ENCODE data around the gene DLEC1.
"Not testable (repeated sequence)": the region's sequence is repeated elsewhere in the genome, so short reads cannot be mapped to it uniquely, and the experiment has no call there.

Gene DLEC1

DNA sequence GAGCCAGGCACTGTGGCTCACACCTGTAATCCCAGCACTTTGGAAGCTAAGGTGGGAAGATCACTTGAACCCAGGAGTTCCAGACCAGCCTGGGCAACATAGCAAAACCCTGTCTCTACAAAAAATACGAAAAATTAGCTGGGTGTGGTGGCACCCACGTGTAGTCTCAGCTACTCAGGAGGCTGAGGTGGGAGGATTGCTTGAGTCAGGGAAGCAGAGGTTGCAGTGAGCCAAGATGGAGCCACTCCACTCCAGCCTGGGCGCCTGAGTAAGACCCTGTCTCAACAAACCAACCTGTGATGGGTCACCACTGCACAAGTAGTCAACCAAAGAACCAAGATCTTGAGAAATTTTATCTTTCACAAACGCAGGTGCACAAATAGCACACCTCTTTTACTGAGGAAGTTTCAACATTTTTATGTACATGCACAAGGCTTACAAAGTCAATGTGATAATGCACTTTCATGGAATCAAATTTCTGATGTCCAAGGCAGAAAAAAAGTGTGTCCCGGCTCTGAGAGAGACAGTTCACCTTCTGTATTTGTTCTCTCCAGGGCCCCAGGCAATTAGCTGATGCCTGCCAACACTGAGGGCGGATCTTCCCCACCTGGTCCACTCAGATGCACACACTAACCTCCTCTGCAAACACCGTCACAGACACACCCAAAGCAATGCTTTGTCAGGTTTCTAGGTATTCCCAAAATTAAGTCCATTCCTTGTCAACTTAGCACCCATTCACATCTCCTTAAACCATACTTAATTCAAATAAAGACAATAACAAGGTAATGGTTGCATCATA is 85.5 kb downstream of the DLEC1 start:
- DNase-seq = no peak

DNA sequence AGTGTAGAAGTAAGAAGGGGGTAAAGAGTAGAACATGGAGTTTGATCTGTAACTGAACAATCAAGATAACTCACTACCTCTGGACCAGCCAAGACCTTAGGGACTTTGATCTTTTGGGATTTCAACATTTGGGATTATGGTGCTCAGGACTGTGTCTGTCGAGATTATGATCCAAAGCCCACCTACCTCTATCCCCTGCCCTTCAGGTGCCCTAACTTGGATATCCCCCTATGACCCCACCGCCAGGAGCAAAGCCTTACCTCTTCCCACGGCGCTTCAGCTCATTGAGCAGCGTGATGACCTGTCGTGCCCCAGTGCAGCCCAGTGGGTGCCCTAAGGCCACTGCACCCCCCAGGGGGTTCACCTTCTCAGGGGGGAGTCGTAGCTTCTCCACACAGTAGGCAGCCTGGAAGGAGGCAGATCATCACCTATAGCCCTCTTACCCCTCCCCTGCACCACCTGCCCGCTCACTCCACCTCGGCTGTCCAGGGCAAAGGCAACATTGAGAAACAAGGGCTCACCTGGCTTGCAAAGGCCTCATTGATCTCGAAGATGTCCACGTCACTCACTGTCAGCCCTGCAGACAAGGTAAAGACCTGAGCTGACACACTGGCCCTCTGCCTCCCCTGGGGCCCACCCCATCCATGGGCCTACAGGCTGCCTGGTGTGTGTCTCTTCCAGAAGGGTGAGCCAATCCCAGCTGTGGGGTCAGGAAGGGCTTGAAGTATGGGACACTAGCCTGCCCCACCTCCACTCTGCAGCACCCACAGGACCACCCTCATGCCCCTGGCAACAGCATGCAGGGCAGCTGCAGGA is 86.5 kb downstream of the DLEC1 start:
- no peak for DNase-seq

DNA sequence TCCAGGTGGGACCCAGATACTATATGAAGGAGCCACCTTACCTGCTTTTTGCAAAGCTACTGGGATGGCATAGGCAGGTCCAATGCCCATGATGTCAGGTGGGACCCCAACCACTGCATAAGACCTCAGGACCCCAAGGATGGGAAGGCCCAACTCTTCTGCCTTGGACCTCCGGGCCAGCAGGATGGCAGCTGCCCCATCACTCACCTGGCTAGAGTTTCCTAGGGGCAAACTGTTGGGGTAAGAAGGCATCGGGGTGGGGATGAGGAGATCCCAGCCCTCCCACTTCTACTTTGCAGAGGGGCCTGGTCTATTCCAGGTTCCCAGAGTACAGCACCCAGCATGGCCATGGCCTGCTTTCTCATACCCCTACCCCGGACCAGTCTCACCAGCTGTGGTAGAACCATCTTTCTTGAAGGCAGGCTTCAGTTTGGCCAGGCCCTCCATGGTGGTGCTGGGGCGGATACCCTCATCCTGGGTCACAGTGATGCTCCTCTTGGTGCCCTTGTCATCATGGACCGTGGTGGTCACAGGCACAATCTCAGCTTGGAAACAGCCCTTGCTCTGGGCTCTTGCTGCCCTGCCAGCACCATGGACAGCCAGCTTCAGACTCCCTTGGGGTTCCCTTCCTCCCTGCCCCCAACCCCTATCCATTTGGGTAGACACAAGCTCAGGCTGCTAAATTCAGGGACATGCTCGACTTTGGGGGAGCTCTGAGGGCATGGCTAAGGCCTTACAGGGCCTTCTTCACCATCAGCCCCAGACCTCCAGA is 87.3 kb downstream of the DLEC1 start:
- DNase-seq = no peak

DNA sequence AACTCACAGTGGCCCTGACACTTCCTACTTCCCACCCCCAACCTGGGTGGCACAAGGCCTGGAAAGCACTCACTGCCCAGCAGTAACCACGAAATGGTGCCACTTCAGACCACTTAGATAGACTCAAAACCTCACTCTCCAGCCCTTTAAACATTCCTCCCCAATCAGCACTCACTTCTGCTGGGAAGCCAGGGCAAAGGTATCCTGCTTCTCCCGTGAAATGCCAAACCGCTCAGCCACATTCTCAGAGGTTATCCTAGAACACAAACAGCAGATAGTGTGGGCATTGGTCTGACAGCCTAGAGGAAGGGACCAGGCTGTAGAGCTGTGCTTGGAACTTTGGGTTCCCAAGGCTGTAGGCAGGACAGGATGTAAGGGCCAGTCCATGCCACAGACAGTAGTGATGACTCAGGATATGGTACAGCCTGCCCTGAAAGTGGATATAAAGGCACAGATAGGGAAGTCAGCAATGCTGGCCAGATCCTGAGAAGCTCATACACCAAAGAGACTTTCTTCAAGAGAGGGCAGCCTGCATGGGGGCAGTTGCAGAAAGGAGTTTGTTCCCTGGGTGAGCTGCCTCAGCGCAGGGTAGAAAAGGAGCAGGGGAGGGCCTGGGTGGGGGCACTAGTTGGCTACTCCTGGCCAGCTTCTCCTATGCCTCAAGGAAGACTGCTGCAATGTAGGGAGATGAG is 88.7 kb downstream of the DLEC1 start:
- DNase-seq = no peak

DNA sequence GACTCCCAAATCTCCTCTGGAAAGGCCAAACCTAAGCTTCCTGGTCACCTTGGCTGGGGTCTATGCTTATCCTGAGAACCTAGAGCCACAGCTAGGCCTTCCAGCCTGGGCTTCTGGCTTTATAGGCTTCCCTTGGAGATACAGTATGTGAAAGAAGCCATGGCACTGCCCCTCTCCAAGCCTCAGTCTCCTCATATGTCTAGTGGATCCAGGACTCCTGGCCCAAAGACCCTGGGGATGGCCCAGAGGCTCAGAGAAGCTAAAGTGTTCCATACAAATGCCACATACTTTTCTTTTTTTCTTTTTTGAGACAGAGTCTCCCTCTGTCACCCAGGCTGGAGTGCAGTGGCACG is 89.3 kb downstream of the DLEC1 start:
- DNase-seq = no peak

DNA sequence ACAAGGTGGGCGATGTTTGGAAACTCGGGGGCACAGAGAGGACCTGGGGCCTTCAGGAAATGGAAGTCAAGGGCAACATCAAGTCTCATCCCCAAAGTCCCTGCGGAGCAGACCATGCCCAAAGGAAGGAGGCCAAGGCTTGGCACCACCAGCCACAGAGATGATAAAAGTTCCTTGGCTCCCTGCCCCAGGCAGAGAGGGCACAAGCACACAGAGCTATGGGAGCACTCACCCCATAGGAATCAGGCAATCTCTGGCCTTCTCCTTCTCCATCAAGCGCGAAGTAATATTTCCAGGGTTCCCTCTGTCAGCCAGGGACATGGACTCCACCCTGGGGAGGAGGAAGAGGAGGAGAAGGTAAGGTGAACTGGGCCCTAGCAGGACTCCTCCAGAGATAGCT is 90.0 kb downstream of the DLEC1 start:
- DNase-seq = no peak

DNA sequence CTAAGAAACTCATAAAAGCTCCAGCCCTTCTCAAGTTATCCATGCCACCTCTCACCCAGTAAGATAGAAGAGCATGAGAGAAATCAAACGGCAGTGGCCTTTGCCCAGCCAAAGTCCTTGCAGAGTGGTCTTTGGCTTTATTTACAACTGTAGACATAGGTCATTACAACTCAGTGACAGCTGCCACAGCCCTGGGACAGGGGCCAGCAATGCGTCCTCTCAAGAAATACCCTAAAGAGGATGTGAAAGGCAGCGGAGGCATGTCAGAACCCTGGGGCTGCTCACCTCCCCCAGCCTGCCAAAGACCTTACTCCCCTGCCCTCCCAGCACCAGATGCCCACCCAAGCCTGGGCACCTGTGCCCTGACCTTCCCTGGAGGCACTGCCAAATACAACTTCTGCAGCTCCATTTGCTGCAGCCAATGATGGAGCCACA is 91.6 kb downstream of the DLEC1 start:
- DNase-seq = no peak

DNA sequence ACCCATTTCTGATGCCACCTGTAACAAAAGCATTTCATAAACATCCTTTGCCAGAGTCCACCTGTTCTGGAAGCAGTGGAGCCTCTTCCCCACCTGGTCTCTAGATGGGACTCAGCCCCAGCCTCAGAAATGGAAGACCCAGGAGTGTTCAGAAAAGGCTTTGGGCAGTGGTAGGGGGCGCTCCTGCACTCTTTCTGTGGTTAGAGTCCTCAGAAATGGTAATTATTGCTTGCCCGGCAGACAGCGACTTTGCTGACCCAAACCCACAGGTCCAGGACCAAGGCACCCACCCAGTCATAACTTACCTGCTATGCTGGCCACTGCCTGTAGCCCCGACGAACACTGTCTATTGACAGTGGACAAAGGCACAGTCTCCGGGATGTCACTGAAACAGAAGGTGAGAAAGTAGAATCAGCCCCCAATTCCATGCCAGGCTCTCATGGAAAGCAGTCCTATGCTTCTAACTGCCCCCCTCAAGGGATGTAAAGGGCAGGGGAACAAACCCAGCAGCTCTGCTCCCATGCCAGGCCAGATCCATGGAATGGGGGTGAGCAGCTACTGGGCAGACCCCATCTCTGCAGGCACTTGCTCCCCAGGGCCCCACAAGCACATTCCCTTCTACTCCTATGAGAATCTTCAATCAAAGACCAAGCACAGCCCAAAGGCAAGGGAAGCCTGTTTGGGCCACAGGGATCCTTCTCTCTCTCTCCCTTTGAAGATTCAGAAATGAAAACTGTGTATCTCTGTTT is 92.8 kb downstream of the DLEC1 start:
- DNase-seq = no peak

DNA sequence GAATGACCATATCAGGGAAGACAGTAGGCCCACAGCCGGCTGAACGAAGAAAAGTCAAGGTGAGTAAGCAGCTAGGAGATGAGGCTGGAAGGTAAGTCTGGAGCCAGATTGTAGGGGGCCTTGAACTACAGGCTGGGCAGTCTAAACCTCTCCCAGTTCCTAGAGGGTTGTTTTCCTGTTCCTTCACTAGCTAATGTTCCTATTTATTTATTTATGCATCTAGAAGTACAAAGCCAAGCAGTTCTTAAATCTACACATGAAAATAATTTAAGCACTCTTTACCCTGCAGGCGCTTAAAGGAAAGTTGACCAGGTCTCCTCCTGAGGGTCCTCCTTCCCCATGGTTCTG is 94.2 kb downstream of the DLEC1 start:
- DNase-seq = no peak

DNA sequence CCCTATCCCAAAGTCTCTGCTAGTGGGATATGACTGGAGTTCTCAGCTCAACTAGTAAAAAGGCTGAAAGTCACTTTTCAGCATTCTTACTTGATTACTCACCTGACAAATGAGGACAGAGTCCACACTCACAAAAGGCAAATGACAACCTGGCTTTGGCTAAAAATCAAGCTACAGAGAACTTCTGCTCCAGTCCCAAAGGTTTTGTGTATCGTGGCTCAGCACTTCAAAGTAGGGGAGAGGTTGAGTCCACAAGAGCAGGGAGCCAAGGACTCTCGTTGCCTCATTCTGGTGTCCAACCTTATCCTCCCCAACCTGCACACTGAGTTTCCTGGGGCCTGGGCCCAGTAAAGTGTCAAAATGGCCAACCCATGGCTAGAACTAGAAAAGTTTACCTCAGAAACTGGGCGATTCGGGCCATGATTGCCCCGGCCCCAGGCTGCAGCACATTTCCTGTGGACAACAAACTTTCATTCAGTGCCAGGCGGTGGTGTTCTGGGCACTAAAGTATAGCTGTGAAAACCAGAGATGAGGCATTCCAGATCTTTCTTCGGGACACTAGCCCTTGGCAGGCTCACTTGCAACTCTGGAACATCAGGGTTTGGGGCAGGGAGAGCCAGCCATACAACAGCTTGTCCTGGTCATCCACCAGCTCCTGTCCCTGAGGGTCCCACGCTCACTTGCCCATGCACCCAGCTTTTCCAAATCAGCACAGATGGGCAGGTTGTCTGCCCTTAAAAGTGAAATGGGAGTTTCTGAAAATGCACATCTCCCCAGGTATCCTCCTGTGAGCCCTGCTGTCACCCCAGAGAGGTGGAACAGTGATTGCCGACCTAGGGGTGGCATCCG is 94.8 kb downstream of the DLEC1 start:
- no peak for DNase-seq

DNA sequence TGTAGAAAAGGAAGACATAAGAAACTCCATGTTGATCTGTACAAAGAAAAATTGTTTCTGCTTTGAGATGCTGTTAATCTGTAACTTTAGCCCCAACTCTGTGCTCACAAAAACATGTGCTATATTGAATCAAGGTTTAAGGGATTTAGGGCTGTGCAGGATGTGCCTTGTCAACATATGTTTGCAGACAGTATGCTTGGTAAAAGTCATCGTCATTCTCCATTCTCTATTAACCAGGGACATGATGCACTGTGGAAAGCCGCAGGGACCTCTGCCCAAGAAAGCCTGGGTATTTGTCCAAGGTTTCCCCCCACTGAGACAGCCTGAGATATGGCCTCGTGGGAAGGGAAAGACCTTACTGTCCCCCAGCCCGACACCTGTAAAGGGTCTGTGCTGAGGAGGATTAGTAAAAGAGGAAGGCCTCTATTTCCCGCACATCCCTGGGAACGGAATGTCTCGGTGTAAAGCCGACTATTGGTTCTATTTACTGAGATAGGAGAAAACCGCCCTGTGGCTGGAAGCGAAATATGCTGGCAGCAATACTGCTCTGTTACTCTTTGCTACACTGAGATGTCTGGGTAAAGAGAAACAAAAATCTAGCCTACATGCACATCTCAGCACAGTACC is 95.6 kb downstream of the DLEC1 start:
- not testable (repeated sequence) for DNase-seq

DNA sequence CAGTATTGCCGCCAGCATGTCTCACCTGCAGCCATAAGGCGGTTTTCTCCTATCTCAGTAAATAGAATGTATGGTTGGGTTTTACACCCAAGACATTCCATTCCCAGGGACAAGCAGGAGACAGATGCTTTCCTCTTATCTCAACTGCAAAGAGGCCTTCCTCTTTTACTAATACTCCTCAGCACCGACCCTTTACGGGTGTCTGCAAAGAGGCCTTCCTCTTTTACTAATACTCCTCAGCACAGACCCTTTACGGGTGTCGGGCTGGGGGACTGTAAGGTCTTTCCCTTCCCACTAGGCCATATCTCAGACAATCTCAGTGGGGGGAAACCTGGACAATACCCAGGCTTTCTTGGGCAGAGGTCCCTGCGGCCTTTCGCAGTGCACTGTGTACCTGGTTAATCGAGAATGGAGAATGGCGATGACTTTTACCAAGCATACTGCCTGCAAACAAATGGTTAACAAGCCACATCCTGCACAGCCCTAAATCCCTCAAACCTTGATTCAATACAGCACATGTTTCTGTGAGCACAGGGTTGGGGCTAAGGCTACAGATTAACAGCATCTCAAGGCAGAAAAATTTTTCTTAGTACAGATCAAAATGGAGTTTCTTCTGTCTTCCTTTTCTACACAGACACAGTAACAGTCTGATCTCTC is 96.7 kb downstream of the DLEC1 start:
- DNase-seq = not testable (repeated sequence)

DNA sequence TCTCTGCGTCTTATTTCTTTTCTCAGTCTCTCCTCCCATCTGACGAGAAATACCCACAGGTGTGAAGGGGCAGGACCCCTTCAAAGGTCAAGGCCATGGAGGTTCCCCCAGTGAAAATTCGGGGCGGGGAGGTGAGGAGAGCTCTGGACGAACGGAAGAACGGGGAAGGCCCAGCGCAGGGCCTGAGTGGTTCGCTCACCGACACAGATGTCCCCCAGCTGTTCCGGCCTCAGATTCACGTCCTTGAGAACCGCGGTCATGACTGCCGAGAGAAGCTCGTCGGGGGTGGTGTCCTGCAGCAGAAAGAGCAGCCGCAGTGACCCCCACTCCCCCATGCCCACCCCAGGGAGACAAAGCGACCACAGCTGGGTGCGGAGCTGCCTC is 97.4 kb downstream of the DLEC1 start:
- DNase-seq = no peak

DNA sequence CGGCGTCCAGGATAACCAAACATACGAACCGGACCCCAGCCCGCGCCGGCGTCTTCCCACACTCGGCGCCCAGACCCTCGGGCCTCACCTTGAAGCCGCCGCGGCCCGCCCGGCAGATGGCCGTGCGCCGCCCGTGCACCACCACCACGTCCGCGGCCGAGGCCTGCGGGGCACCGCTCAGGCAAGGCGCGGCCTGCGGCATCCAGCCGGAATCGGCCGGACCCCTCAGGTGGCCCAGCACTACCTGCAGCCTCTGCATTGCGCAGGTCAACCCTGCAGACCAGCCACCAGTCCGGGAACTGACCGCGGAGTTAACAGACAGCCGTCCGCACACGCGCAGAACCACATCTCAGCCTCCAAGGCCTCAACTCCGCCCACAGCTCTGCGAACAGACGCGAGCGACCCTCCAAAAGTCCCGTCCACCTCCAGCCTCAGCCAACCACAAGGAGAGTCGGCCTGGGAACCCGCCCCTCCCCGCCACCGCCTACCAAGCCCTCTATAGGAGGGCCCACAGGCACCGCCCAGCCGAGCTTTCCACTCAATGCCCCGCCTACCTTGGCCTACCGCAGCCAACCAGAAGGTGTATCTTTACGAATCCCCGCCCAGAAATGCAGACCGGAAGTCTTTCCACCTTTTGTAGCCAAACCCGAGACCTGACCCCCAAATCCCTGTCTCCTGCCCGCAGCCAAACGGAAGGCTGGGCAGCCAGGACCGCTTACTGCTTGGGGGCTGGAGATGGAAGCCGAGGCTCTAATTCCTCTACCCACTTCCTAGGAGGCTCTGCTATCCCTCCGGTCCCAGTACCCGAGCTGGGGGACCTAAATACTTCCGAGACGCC is 98.0 kb downstream of the DLEC1 start, which contains the start of gene ACAA1:
TSS of gene ACAA1 (minus strand) at position 351 of the 838 bp plus-strand sequence. CDS start at position 259, 92 bp downstream.
- peak; percentile 88 for DNase-seq

DNA sequence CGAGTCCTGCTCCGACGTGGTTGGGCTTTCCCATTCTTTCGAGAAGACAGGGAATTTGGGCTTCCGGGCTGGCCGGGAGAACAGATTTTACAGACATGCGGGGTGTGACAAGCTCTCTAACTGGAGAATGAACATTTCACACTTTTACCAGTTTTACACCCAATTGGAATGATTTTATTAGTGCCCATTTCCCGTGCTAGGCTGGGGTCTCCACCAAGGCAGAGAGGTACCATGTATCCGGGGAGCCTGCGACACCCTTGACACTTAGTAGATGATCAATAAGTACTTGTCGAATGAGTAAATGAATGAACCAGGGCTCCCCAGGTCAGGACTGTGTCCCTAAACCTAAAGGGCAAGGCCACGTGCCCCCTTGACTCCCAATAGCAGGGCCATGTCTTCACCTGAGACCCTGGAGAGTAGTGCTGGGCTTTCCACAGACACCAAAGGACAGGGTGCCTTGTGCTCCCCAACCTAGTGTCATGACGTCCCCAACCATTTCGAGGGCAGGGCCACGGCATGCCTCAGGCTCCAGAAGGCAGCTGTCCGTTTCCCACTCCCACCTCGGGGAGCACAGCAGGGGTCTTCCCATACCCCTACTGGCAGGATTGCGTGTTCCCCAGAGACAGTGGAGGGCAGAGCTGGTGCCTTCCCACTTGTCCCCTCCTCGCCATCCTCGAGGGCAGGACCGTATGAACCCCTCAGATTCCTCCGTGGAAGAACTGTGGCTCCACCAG is 98.8 kb downstream of the DLEC1 start:
- DNase-seq = no peak

DNA sequence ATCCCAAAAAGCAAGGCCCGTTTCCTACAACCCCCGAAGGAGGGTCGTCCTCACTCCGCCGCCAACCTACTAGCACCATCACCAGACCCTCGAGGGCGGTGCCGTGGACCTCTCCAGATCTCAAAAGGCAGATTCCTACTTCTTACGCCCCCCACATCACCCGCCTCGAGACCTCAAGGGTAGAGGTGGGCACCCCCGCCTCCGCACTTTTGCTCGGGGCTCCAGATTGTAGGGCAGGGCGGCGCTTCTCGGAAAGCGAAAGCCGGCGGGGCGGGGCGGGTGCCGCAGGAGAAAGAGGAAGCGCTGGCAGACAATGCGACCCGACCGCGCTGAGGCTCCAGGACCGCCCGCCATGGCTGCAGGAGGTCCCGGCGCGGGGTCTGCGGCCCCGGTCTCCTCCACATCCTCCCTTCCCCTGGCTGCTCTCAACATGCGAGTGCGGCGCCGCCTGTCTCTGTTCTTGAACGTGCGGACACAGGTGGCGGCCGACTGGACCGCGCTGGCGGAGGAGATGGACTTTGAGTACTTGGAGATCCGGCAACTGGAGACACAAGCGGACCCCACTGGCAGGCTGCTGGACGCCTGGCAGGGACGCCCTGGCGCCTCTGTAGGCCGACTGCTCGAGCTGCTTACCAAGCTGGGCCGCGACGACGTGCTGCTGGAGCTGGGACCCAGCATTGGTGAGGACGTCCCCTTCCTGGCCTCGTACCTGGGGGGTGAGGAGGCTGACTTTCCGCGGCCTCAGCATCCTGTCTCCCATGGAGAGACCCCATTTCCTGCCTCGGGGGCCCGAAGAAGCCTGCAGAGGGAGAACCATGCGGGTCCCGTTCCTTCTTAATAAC is 99.6 kb downstream of the DLEC1 start, which contains the start of gene MYD88:
TSS of gene MYD88 (plus strand) at position 313 of the 842 bp plus-strand sequence. CDS start at position 353, 40 bp downstream.
- peak; percentile 6 for DNase-seq

DNA sequence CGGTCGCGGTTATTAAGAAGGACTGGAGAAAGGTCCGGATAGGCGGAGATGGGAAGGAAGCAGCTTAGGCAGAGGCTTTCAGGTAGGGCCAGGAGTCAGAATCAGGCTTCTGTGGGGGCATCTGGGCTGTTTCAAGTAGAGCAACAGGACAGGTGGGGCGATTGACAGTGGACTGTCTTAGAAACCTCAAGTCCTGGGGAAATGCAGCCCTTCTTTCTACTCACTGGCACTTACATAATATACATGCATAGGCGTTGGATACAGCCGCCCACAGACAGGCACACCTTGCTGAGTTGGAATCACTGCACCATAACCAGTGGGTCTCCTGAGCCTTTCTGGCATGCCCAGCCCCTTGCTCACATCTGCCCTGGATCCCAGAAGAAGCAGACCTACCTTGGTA is 100.2 kb downstream of the DLEC1 start:
- DNase-seq = no peak
